ENCODE measurements around the gene GFI1B. TPM values are rescaled to one million over a fixed set of nuclear protein-coding genes. Genes with fewer than 3 reads are reported as not detected.
"Not testable (repeated sequence)": the region's sequence is repeated elsewhere in the genome, so short reads cannot be mapped to it uniquely, and the experiment has no call there.

The GFI1B gene
- total RNA-seq, 1 donor = not detected

- Histone ChIP-seq H4K20me1 (ENCODE audit: insufficient read depth, low read length) (no peaks in the 10 kb centered on the region), H3K27me3 (ENCODE audit: insufficient read depth, low read length) (peaks cover 25% of the 10 kb centered on the region), H3K9me3 (ENCODE audit: low read depth, low read length) (no peaks in the 10 kb centered on the region), H3K27ac (ENCODE audit: low read depth, low read length) (no peak overlapping the region), H3K36me3 (ENCODE audit: insufficient read depth, low read length) (no peaks in the 10 kb centered on the region), H3K4me3 (ENCODE audit: insufficient read depth, low read length) (no peak overlapping the region), H3K79me2 (ENCODE audit: insufficient read depth, low read length) (no peaks in the 10 kb centered on the region), H2AFZ (ENCODE audit: low read length) (no peak overlapping the region), H3K4me1 (ENCODE audit: insufficient read depth, low read length) (no peaks in the 10 kb centered on the region), H3K4me2 (ENCODE audit: insufficient read depth, low read length) (no peak overlapping the region)
- no peak for TF ChIP-seq CTCF (IDR thresholded peaks at IDR 0.05; ENCODE audit: extremely low read depth, low read depth, low read length)
- no peak for DNase-seq (ENCODE audit: insufficient read length, low spot score, missing footprints)
Observed at GRCh38 chr9:132965478-132965877, 13.0 kb upstream of the GFI1B start.

- H4K20me1 ChIP-seq (ENCODE audit: insufficient read depth, low read length); H3K79me2 ChIP-seq (ENCODE audit: insufficient read depth, low read length); H3K4me1 ChIP-seq (ENCODE audit: insufficient read depth, low read length); H3K9me3 ChIP-seq (ENCODE audit: low read depth, low read length); H3K36me3 ChIP-seq (ENCODE audit: insufficient read depth, low read length); H2AFZ ChIP-seq (ENCODE audit: low read length); DNase-seq (ENCODE audit: insufficient read length, low spot score, missing footprints); H3K4me2 ChIP-seq (ENCODE audit: insufficient read depth, low read length); H3K27ac ChIP-seq (ENCODE audit: low read depth, low read length); H3K4me3 ChIP-seq (ENCODE audit: insufficient read depth, low read length): not testable (repeated sequence)
- peaks cover 28% of the 10 kb centered on the region for H3K27me3 ChIP-seq (ENCODE audit: insufficient read depth, low read length)
Observed at GRCh38 chr9:132967908-132968307, 10.6 kb upstream of the GFI1B start.

GRCh38 chr9:132969783-132970182 is 8.7 kb upstream of the GFI1B start:
- Histone ChIP-seq H3K27me3 (ENCODE audit: insufficient read depth, low read length) (peaks cover 30% of the 10 kb centered on the region), H3K4me2 (ENCODE audit: insufficient read depth, low read length) (no peak overlapping the region), H2AFZ (ENCODE audit: low read length) (no peak overlapping the region), H3K4me3 (ENCODE audit: insufficient read depth, low read length) (no peak overlapping the region), H3K79me2 (ENCODE audit: insufficient read depth, low read length) (no peaks in the 10 kb centered on the region), H3K4me1 (ENCODE audit: insufficient read depth, low read length) (no peaks in the 10 kb centered on the region), H3K9me3 (ENCODE audit: low read depth, low read length) (no peaks in the 10 kb centered on the region), H3K36me3 (ENCODE audit: insufficient read depth, low read length) (no peaks in the 10 kb centered on the region), H3K27ac (ENCODE audit: low read depth, low read length) (no peak overlapping the region), H4K20me1 (ENCODE audit: insufficient read depth, low read length) (no peaks in the 10 kb centered on the region)
- no peak for TF ChIP-seq CTCF (IDR thresholded peaks at IDR 0.05; ENCODE audit: extremely low read depth, low read depth, low read length)
- DNase-seq (ENCODE audit: insufficient read length, low spot score, missing footprints) = no peak

GRCh38 chr9:132970324-132971062 is 8.0 kb upstream of the GFI1B start:
- Histone ChIP-seq H3K27me3 (ENCODE audit: insufficient read depth, low read length) (peaks cover 28% of the 10 kb centered on the region), H3K79me2 (ENCODE audit: insufficient read depth, low read length) (no peaks in the 10 kb centered on the region), H3K36me3 (ENCODE audit: insufficient read depth, low read length) (no peaks in the 10 kb centered on the region), H4K20me1 (ENCODE audit: insufficient read depth, low read length) (no peaks in the 10 kb centered on the region), H3K4me2 (ENCODE audit: insufficient read depth, low read length) (no peak overlapping the region), H3K4me3 (ENCODE audit: insufficient read depth, low read length) (no peak overlapping the region), H2AFZ (ENCODE audit: low read length) (no peak overlapping the region), H3K4me1 (ENCODE audit: insufficient read depth, low read length) (no peaks in the 10 kb centered on the region), H3K9me3 (ENCODE audit: low read depth, low read length) (no peaks in the 10 kb centered on the region), H3K27ac (ENCODE audit: low read depth, low read length) (no peak overlapping the region)
- no peak for TF ChIP-seq CTCF (IDR thresholded peaks at IDR 0.05; ENCODE audit: extremely low read depth, low read depth, low read length)
- no peak for DNase-seq (ENCODE audit: insufficient read length, low spot score, missing footprints)

All from osteoblast (primary cell).